ENCODE measurements around the gene SLC66A3.
"Not testable (repeated sequence)": the region's sequence is repeated elsewhere in the genome, so short reads cannot be mapped to it uniquely, and the experiment has no call there.

SLC66A3 gene

DNA sequence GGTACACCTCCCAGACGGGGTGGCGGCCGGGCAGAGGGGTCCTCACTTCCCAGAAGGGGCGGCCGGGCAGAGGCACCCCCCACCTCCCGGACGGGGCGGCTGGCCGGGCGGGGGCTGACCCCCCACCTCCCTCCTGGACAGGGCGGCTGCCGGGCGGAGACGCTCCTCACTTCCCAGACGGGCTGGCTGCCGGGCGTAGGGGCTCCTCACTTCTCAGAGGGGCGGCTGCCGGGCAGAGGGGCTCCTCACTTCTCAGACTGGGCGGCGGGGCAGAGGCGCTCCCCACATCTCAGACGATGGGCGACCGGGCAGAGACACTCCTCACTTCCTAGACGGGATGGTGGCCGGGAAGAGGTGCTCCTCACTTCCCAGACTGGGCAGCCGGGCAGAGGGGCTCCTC is 9.8 kb downstream of the SLC66A3 start:
- not testable (repeated sequence) for FAIRE-seq

- no peak for FAIRE-seq
These were observed 11.2 kb downstream of the SLC66A3 start for GRCh38 chr2:11166476-11166875.

DNA sequence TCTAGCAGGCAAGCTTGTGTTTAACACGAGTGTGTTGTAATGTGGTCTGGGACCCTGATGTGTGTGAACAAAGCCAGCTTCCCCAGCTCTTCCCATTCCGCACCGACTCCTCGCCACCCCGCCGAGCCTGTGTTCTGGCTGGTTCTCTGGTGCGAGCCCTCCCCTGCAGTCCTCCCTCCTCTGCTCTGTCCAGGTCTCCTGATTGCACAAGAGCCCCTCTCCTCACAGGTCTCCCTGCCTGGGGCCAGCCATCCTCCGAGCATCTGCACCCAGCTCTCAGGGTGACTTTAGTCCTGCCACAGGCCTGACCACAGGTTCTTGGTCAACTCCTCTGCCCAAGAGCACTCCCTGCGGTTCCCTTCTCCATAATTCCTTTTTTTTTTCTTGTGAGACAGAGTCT is 13.2 kb downstream of the SLC66A3 start:
- FAIRE-seq, result no peak

- no peak for FAIRE-seq
These were observed 14.1 kb downstream of the SLC66A3 start for GRCh38 chr2:11169333-11169732.

DNA sequence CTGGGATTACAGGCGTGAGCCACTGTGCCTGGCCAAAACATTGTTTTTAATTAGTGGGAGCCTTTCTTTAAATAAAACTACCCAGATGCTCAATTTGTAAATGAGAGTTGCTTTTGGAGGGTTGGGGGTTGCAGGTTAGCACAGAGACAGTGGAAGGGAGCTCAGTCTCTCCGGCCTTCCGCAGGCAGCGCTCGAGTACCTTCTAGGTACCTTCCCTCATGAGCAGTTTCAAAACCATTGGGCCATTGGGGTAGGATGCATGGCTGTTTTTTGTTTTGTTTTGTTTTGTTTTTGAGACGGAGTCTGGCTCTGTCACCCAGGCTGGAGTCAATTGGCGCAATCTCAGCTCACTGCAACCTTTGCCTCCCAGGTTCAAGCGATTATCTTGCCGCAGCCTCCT is 19.0 kb downstream of the SLC66A3 start:
- no peak for FAIRE-seq

DNA sequence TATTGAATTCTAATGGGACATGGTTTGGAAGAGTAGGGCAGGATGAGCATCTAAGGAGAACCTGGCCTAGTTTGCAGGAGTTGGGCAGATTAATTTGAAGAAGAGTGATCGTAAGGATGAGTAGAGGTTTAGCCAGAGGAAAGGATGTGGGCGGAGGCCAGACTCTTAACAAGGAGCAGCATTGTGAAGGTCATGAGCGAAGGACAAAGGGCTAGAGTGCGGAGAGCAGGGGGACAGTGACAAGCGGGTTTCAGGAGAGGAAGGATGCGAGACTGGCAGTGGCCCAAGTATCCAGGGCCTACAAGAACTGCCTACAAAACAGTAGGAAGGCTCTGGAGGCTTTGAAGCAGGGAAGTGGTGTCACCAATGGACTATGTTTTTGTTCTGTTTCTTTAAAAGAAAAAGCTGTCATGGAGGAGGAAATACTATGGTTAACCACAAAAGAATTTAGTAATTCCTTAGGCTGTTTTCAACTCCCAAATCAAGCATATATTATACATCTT is 20.1 kb downstream of the SLC66A3 start:
- no peak for FAIRE-seq

GRCh38 chr2:11177871-11178690 is 22.8 kb downstream of the SLC66A3 start:
- FAIRE-seq, result no peak

DNA sequence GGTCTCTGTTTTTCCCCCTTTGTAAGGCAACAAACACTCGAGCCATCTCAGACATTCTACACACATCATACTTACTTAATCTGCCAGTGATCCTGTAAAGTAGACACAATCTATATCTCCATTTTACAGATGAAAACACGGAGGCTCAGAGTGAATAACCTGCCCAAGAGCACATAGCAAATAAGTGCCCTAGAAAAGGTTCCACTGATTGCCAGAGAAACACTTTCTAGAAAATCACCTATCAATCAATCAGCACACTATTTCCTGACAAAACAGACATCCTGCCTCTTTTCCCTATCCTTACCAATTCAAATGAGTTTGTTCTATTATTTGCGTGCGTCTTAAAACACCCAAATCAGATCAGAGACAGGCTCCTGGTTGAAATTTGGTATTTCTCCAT is 23.9 kb downstream of the SLC66A3 start:
- FAIRE-seq, result no peak

DNA sequence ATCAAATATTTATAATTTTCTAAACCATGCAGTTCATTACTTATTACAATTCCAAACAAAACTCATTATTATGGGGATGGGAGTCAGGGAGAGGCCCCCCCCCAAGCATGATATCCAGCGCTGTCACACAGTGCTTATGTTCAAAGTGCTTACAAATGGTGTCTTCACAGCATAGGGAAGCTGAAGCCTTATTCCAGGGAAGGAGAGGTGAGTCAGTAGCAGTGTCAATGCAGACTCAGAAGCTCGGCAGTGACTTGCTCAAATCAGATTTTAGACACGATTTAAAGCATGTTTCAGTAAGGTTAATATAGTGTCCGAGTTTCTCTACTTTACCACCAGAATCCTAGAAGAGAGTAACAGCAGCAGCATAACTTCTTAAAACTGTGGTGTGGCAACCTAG is 24.6 kb downstream of the SLC66A3 start:
- no peak for FAIRE-seq

DNA sequence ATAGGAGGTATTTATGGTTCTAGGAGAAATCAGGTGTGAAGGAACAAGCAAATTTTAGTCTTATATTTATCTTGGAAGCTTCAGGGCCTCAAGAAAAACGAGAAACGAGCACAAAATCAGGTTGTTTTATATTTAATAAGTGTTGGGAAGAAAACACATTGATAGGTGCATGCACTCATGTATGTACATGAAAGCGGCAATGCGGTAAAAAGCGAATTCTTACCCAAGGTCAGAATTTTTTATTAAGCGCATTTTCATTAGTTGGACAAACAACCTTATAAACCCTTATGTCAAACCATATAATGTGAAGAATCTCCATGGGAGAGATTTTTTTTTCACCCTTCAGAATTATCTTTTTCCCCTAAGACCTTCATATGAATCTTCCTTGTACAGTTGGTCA is 25.4 kb downstream of the SLC66A3 start:
- no peak for FAIRE-seq

DNA sequence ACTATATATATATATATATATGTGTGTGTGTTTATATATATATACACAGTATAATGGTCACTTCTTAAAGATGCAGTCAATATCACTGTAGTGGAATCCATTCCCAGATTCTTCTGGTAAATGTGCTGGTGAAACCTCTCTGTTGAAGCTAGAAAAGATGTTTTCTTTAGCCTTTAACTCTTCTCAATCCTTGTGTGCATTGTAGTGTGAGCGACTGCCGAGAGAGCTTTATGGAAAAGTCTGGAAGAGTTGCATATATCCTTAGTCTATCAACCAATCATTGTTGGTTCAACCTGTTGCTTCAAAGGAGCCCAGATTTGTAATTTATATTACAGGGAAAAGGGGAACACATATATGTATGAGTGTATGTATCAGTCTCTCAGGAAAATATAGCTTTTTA is 27.7 kb downstream of the SLC66A3 start:
- no peak for FAIRE-seq

GRCh38 chr2:11186145-11186544 is 30.9 kb downstream of the SLC66A3 start:
- no peak for FAIRE-seq

GRCh38 chr2:11187083-11187619 is 31.9 kb downstream of the SLC66A3 start:
- FAIRE-seq, result no peak

- no peak for FAIRE-seq
These were observed 32.5 kb downstream of the SLC66A3 start for GRCh38 chr2:11187731-11188130.

GRCh38 chr2:11196246-11196645 is 41.0 kb downstream of the SLC66A3 start:
- FAIRE-seq, result peak; percentile 66

DNA sequence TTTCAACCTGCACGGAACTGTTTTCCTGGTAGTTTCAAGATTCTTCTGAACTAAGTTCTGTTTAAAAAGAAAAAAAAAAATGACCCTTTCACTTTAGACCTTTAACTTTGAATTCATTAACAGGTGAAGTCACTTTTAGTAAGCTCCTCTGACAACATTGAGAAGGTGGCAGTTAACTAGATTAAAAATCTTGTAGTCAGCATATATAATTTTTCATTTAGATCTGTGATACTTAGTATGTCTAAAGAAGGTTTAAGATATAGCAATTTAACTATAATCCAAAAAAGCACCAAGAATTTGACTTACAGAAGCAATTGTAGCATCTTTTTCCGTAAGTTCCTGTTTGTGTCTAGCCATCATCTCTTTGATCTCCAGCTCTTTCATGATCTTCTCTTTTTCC is 45.4 kb downstream of the SLC66A3 start:
- peak; percentile 8 for FAIRE-seq

DNA sequence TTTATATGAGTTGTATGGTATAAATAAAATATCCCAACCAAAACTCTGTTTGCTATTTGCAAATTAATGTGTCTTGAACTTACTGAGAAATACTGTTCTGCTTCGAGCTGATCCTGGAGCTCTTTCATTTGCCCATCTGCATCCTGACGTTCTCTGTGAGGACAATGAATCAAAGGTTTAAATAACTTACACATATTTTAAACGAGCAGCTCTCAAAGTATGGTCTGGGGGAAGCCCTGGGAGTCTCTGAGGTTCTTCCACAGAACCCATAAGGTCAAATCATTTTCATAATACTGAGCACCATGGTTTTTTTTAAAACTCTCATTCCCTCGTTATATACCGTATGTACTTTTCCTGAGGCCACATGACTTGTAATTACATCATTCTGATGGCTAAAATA is 46.7 kb downstream of the SLC66A3 start:
- FAIRE-seq, result no peak

GRCh38 chr2:11203480-11203879 is 48.2 kb downstream of the SLC66A3 start:
- FAIRE-seq, result no peak

GRCh38 chr2:11208083-11208482 is 52.8 kb downstream of the SLC66A3 start:
- no peak for FAIRE-seq

GRCh38 chr2:11212645-11213044 is 57.4 kb downstream of the SLC66A3 start:
- no peak for FAIRE-seq

DNA sequence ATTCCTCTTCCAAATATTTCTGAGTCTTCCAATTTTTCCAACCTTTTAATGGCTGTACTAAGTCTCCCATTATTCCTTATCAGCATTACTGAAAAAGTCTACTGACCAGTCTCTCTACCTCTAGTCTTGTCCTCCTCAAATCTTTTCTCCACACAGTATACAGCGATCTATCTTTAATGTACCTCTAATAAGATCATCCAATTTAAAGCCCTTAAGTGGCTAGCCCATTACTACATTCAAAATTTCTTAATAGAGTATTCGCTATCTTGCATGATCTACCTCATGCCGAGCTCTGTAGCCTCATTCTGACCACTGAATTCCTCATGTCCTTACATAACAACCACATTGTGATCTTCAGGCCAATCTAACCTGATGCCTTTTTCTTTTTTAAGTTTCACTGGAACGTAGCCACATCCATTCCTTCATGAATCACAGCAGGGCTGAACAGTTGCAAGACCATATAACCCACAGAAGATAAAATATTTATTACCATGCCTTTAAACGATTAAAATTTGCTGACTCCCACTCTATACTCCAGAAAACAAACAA is 57.9 kb downstream of the SLC66A3 start:
- no peak for FAIRE-seq

DNA sequence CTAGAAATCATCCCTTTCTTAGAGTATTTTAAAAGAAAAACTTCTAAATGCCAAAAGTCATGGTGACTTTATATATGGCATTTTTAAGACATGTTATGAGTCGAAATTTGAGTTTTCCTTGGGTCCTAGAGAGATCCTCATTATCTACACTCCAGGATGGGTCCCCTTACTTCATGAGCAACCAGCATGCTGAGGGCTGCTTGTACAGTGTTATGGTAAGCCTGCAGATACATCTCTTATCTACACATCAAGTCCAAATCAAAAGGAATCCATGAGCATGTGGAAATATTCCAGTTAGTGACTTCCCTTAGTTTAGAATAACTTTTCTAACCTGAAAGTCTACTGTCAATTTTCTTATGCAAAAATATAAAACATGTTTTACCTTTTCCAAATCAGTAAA is 58.7 kb downstream of the SLC66A3 start:
- no peak for FAIRE-seq

- FAIRE-seq, result no peak
These were observed 59.5 kb downstream of the SLC66A3 start for GRCh38 chr2:11214770-11215169.

DNA sequence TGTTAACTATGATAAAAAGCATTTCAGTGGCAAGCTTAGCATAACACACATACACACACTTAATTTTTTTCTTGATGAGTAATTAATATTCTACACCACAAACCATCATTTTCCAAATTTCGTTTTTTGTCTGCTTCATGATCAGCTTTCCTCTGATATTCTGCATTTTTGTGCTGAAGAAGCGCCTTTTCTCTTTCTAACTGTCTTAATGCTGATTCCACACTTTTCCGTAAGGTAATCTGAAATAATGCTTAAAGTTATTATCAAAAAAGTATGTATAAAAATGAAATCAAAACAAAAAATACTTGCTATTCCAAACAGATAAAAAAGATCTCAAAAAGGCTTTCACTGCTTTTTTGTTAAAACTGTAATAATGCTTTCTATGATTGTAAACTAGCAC is 60.1 kb downstream of the SLC66A3 start:
- FAIRE-seq, result peak; percentile 47
